Cardiac muscle cell (in vitro differentiated cells and primary cell): ENCODE results near the gene CYRIA. TPM values are rescaled to one million over a fixed set of nuclear protein-coding genes. Genes with fewer than 3 reads are reported as not detected.

Source experiments
- DNase-seq, 2 donors: peaks; one replicate each; pipeline versions ENCODE4 v3.0.0 to v3.0.0-alpha.2; 2010 to 2017; ENCODE audit warnings: low read depth in 1 of 2, low spot score in 1 of 2
- H3K27ac ChIP-seq: fragments of 200-600 bp; sonication (generic); 2 replicates; pipeline ENCODE4 v1.5.1; 2016
- H3K27me3 ChIP-seq: fragments of 200-600 bp; sonication (generic); 2 replicates; pipeline ENCODE4 v1.6.0; 2016; ENCODE audit warnings: control low read depth
- H3K36me3 ChIP-seq: fragments of 200-600 bp; sonication (generic); 2 replicates; pipeline ENCODE4 v1.5.1; 2016; ENCODE audit warnings: control low read depth
- H3K4me1 ChIP-seq: fragments of 200-600 bp; sonication (generic); 2 replicates; pipeline ENCODE4 v1.8.1; 2017; ENCODE audit warnings: low read depth, mild to moderate bottlenecking, mixed run types
- H3K4me3 ChIP-seq: fragments of 200-600 bp; sonication (generic); 2 replicates; pipeline ENCODE4 v1.5.1; 2016; ENCODE audit warnings: mild to moderate bottlenecking
- H3K9me3 ChIP-seq: fragments of 200-600 bp; sonication (generic); 2 replicates; pipeline ENCODE4 v1.5.1; 2017; ENCODE audit warnings: low read depth, mild to moderate bottlenecking, control low read depth
- CTCF ChIP-seq: IDR thresholded peaks from 2 replicates; pipeline ENCODE4 v1.5.1; 2012; ENCODE audit warnings: low read depth, mild to moderate bottlenecking, low read length
- polyA plus RNA-seq: library from polyadenylated mRNA; unstranded; fragments of >200 nt; fragmentation: Nextera tagmentation; extraction: Ambion mirVana; gene quantifications from 2 replicates; pipeline ENCODE4 v1.2.1, GENCODE V29; 2016
- total RNA-seq: library from RNA; depleted of rRNA; stranded (reverse); fragments of >200 nt; gene quantifications from 2 replicates; pipeline ENCODE4 v1.2.3, GENCODE V29; 2016

Gene CYRIA
- total and polyA plus RNA-seq, 2 experiments from 2014 or later, result 2.0 to 2.2 TPM

- DNase-seq, result no peak
- peaks cover 5% of the 10 kb centered on the region for H3K4me1 ChIP-seq
- H3K4me3 ChIP-seq, result no peak overlapping the region
- no peaks in the 10 kb centered on the region for H3K27me3 ChIP-seq
- no peak overlapping the region for H3K27ac ChIP-seq
- no peaks in the 10 kb centered on the region for H3K9me3 ChIP-seq
- no peak for TF ChIP-seq CTCF
- no peaks in the 10 kb centered on the region for H3K36me3 ChIP-seq
These were observed 7.4 kb downstream of the CYRIA start for GRCh38 chr2:16658076-16658739.

- H3K27me3 ChIP-seq, result no peaks in the 10 kb centered on the region
- H3K9me3 ChIP-seq, result no peaks in the 10 kb centered on the region
- H3K4me1 ChIP-seq, result peaks cover 10% of the 10 kb centered on the region
- DNase-seq, result no peak
- H3K27ac ChIP-seq, result no peak overlapping the region
- no peak for TF ChIP-seq CTCF
- no peaks in the 10 kb centered on the region for H3K36me3 ChIP-seq
- no peak overlapping the region for H3K4me3 ChIP-seq
These were observed 8.0 kb downstream of the CYRIA start for GRCh38 chr2:16657671-16658070.

GRCh38 chr2:16656784-16657391, 8.7 kb downstream of the CYRIA start:
- no peak for TF ChIP-seq CTCF
- Histone ChIP-seq H3K36me3 (no peaks in the 10 kb centered on the region), H3K27me3 (no peaks in the 10 kb centered on the region), H3K4me3 (no peak overlapping the region), H3K9me3 (no peaks in the 10 kb centered on the region), H3K4me1 (peaks cover 15% of the 10 kb centered on the region), H3K27ac (no peak overlapping the region)
- DNase-seq, result no peak

- no peak for TF ChIP-seq CTCF
- no peak overlapping the region for H3K4me3 ChIP-seq
- H3K27me3 ChIP-seq, result no peaks in the 10 kb centered on the region
- peaks cover 15% of the 10 kb centered on the region for H3K4me1 ChIP-seq
- DNase-seq, result no peak
- no peaks in the 10 kb centered on the region for H3K36me3 ChIP-seq
- no peak overlapping the region for H3K27ac ChIP-seq
- no peaks in the 10 kb centered on the region for H3K9me3 ChIP-seq
These were observed 9.6 kb downstream of the CYRIA start for GRCh38 chr2:16655905-16656642.

- H3K4me1 ChIP-seq, result peaks cover 15% of the 10 kb centered on the region
- no peak for TF ChIP-seq CTCF
- H3K4me3 ChIP-seq, result no peak overlapping the region
- H3K27ac ChIP-seq, result no peak overlapping the region
- H3K36me3 ChIP-seq, result no peaks in the 10 kb centered on the region
- H3K27me3 ChIP-seq, result no peaks in the 10 kb centered on the region
- no peak for DNase-seq
- H3K9me3 ChIP-seq, result no peaks in the 10 kb centered on the region
These were observed 10.2 kb downstream of the CYRIA start for GRCh38 chr2:16655445-16655837.
